ENCODE results near the gene RXFP4. TPM values are rescaled to one million over a fixed set of nuclear protein-coding genes. Genes with fewer than 3 reads are reported as not detected.

RXFP4 gene
- total and polyA plus RNA-seq, 9 of the 15 experiments (the other 6 are each of a cell fraction or from before 2014, with no cell fraction given), result 0.64 TPM; not detected in 8

DNA sequence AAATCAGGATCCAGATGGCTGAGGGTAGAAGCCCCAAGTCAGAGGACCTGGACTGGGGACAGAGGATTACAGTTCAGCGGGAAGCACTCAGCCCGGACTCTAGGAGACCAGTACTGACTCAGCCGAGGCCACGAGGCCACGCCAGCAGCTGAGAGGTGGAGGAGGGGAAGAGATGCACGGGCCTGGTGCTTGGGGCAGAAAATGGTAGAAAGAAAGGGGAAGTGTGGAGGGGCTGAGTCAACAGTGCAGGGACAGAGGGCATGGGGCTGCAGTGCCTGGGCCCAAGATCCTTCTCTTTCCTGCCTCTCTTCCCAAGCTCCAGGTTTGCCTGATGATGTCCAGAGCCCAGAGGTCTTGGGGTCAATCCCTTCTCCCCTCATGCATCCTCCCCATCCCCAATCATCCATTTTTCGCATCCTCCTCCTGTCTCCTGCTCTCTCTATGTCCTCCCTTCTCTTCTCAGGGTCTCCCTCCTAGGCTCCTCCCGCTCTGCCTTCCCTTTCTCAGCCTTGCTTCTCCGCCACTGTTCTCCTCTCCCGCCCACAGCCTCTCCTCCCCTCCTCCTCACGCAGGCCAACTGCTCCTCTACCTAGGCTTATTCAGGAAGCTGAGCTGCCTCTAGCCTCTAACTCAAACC is 29.2 kb downstream of the RXFP4 start (continued):
- TF ChIP-seq, protein P1, sequence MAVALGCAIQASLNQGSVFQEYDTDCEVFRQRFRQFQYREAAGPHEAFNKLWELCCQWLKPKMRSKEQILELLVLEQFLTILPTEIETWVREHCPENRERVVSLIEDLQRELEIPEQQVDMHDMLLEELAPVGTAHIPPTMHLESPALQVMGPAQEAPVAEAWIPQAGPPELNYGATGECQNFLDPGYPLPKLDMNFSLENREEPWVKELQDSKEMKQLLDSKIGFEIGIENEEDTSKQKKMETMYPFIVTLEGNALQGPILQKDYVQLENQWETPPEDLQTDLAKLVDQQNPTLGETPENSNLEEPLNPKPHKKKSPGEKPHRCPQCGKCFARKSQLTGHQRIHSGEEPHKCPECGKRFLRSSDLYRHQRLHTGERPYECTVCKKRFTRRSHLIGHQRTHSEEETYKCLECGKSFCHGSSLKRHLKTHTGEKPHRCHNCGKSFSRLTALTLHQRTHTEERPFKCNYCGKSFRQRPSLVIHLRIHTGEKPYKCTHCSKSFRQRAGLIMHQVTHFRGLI (CRISPR knock-in tag; IDR thresholded peaks at IDR 0.05), result no peak
- TF ChIP-seq MXI1 (IDR thresholded peaks at IDR 0.05; ENCODE audit: low read depth, low read length) (no peak), ZNF212 (CRISPR knock-in tag; IDR thresholded peaks at IDR 0.05) (no peak), ADNP (tag; IDR thresholded peaks at IDR 0.05) (no peak), CTBP1 (IDR thresholded peaks at IDR 0.05; ENCODE audit: borderline replicate concordance) (peak; percentile 66; the same call in 1 of the 2 replicates), MAFK (IDR thresholded peaks at IDR 0.05; ENCODE audit: low read length) (no peak), DMBX1 (CRISPR knock-in tag; IDR thresholded peaks at IDR 0.05; ENCODE audit: borderline replicate concordance) (no peak), RB1 (IDR thresholded peaks at IDR 0.05; ENCODE audit: low read depth) (0 out of 2 replicates have a peak, but pooled peaks have one; percentile 12), CTCF (IDR thresholded peaks at IDR 0.05 in 2 of 3, conservative IDR thresholded peaks at IDR 0.05 in 1 of 3; ENCODE audit: insufficient read depth in 2 of 3, low read depth in 1 of 3, low read length in 3 of 3) (no peak), NCOR1 (IDR thresholded peaks at IDR 0.05) (no peak), PTRF (tag; IDR thresholded peaks at IDR 0.05) (no peak), ZNF232 (CRISPR knock-in tag; IDR thresholded peaks at IDR 0.05) (no peak), ZNF780A (CRISPR knock-in tag; IDR thresholded peaks at IDR 0.05) (no peak), ZNF699 (CRISPR knock-in tag; IDR thresholded peaks at IDR 0.05; ENCODE audit: insufficient replicate concordance) (no peak), KDM4B (IDR thresholded peaks at IDR 0.05; ENCODE audit: borderline replicate concordance in 2 of 2, low read depth in 1 of 2) (0 out of 4 replicates have a peak, but pooled peaks of 1 of the 2 experiments have one; percentile 50), POLR2G (IDR thresholded peaks at IDR 0.05; ENCODE audit: low read depth, low read length) (peak; percentile 43; the same call in 1 of the 2 replicates), ZBED1 (IDR thresholded peaks at IDR 0.05) (peak; percentile 32; the same call in 1 of the 2 replicates), SMARCE1 (IDR thresholded peaks at IDR 0.05) (peak; percentile 83), EHMT2 (IDR thresholded peaks at IDR 0.05) (peak; percentile 52; the same call in 1 of the 2 replicates), ILF3 (IDR thresholded peaks at IDR 0.05; ENCODE audit: borderline replicate concordance) (no peak), TEAD2 (tag; IDR thresholded peaks at IDR 0.05) (no peak)
- TF ChIP-seq, protein P2, sequence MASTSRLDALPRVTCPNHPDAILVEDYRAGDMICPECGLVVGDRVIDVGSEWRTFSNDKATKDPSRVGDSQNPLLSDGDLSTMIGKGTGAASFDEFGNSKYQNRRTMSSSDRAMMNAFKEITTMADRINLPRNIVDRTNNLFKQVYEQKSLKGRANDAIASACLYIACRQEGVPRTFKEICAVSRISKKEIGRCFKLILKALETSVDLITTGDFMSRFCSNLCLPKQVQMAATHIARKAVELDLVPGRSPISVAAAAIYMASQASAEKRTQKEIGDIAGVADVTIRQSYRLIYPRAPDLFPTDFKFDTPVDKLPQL (IDR thresholded peaks at IDR 0.05; ENCODE audit: extremely low read depth, insufficient read length), result no peak
- TF ChIP-seq, protein P3, sequence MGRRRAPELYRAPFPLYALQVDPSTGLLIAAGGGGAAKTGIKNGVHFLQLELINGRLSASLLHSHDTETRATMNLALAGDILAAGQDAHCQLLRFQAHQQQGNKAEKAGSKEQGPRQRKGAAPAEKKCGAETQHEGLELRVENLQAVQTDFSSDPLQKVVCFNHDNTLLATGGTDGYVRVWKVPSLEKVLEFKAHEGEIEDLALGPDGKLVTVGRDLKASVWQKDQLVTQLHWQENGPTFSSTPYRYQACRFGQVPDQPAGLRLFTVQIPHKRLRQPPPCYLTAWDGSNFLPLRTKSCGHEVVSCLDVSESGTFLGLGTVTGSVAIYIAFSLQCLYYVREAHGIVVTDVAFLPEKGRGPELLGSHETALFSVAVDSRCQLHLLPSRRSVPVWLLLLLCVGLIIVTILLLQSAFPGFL (CRISPR knock-in tag; IDR thresholded peaks at IDR 0.05), result no peak
